HG03025 (cell line): ENCODE measurements around the gene RREB1.
"Not testable (repeated sequence)": the region's sequence is repeated elsewhere in the genome, so short reads cannot be mapped to it uniquely, and the experiment has no call there.

Experiments used
- ATAC-seq: cut with Tn5 transposase; IDR thresholded peaks from one replicate; pipeline ENCODE4 v1.9.1; 2021; ENCODE audit warnings: mild to moderate bottlenecking, moderate library complexity; ENCODE audit not compliant: unreplicated experiment, low FRiP score

Gene RREB1

GRCh38 chr6:7256785-7257184 lies 149.0 kb downstream of the RREB1 start:
- ATAC-seq, result no peak

DNA sequence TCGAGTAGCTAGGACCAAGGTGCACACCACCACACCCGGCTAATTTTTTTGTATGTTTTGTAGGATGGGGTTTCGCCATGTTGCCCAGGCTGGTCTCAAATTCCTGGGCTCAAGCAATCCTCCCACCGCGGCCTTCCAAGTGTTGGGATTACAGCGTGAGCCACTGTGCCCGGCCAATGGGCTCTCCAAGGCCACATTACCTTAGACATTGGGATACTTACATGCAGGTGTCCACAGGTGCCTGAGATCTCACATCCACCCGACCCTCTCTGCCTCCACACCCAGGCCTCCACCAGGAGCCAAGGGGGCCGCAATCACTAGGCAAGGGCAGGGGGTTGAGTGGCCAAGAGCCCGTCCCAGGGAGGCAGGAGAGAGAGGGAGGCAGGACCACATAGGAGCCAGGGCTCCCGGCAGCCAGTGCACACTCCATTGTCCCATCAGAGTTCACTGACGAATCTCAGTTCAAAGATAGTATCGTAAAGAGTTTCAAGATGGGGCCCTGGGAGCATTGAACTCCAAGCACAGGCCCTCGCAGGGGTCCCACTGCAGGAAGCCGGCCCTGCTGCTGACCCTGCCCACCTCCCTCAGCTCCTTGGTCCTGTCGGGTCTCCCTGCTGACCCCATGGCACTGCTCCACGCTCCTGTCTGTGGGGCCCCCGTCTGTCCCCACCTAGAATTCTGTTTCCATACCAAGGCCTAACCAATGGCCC lies 149.9 kb downstream of the RREB1 start:
- no peak for ATAC-seq

DNA sequence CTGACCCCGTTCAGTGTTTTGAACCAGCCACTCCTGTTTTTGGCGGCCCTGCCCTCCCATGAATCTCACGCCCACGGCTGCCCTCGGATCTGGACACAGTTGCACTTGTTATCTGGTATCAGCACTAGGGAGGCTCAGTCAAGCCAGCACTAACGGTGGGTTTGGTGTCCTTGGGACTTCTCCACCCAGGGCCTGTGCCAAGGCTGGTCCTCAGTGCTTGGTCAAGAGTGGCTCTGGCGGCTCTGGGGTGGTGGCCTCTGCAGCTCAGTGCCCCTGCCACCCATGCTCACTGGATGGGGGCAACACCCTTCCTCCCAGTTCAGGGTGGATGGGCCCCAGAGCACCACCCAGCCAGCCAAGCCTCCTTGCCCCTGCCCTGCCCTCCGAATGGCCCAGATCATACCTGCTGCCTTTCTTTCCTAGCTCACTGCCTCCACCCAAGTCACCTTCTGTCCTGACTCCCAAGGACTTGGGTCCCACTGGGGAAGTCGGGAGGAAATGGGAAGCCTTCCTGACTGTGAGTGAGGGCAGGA lies 150.5 kb downstream of the RREB1 start:
- ATAC-seq, result no peak

DNA sequence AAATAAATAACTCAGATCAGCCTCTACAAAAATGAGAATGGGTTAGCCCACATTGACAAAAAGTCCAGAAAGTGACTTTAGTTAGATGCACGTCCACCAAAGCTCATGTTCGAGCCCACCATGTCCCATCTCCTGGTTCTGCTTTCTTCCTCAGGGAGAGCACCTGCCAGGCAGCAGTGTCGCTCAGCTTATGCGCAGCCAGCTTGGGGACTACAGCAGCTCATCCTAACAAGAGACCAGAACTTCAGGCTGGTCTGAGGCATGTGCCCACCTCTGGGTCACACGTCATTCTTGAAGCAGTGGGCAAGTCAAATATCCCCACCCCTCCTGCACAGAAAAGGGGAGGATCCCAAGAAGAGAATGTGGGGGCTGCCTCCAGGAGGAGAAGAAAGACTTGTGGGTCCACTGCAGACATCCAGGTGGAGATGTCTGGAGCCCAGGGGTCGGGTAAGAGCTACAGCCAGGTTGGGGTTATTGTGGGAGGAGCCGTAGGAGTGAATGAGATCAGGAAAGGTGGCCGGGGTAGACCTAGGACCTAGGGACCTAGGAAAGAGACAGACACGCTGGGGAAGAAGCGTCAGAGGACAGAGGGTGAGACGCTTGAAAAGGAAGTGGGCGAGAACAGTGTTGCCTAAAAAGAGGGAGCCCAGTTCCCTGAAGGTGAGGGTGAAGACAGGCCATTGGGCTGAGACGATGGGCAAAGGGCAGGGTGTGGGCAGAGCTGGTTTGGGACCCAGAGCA lies 152.7 kb downstream of the RREB1 start:
- ATAC-seq, result no peak

DNA sequence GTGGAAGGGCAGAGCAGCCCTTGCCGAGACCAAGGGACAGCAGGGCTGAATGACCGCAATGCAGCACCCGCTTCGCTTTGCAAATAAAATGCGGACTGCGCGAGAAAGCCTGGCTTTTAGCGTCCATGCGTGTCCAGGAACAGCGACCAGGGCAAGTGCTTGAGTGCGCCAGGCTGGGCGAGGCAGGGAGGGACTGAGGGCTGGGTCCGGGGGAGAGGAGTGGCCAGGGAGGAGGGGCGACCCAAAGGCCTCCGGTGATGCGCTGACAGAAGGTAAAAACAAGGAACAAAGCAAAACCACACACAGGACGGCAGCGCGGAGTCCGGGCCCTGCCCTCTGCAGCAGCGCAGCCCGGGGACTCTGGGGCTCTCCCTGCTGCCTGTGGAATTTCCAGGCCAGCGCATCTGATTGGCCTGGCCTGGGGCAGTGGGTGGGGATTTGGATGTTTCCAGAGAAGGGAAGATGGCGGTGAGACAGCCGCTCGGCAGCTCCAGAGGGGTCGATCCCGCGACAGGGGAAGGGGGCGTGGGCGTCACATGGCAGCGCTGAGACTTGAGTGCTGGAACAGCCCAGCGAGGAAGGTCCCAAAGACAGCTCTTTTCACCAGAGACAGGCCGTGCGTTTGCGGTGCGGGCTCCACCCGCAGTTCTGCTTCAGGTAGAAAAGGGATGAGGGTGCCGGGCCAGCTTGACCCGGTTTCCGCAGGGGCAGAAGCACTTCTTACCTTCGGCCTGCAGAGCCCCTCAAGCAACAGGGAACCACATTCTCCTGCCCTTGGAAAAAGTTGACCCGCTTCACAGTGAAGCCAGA lies 153.5 kb downstream of the RREB1 start:
- ATAC-seq, result no peak

- ATAC-seq, result no peak
Observed at GRCh38 chr6:7261852-7262461, 154.2 kb downstream of the RREB1 start.

DNA sequence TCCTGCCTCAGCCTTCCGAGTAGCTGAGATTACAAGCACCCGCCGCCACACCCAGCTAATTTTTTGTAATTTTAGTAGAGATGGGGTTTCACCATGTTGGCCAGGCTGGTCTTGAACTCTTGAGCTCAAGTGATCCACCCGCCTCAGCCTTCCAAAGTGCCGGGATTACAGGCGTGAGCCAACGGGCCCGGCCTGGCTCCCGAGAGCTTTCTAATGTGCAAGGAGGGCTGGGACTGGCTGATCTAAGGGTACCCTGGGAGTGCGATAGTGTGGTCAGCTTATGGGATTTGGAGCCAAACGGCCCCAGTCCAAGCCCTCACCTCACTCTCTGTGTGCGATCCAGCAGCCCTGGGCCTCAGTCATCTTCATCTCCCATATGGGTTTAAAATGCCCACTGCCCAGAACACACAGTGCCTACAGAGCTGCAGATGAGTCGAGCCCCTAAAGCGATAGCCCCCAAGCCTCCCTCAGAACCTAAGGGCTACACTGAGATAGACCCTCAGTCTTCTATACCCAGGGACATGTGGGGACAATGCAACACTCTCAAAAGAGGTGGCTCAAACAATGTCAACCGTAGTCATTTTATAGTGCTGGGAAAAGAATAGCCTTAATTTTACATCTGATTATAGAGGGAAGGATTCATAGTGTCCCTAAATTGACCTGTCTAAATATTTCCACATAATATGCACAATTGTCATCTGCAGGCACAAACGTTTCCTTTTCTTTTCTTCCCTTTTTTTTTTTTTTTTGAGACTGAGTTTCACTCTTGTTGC lies 155.2 kb downstream of the RREB1 start:
- ATAC-seq, result no peak

DNA sequence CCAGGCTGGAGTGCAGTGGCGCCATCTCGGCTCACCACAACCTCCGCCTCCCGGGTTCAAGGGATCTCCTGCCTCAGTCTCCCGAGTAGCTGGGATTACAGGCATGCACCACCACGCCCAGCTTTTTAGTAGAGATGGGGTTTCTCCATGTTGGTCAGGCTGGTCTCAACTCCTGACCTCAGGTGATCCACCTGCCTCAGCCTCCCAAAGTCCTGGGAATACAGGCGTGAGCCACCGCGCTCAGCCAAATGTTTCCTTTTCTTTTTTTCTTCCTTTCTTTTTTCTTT lies 155.7 kb downstream of the RREB1 start:
- ATAC-seq, result not testable (repeated sequence)

DNA sequence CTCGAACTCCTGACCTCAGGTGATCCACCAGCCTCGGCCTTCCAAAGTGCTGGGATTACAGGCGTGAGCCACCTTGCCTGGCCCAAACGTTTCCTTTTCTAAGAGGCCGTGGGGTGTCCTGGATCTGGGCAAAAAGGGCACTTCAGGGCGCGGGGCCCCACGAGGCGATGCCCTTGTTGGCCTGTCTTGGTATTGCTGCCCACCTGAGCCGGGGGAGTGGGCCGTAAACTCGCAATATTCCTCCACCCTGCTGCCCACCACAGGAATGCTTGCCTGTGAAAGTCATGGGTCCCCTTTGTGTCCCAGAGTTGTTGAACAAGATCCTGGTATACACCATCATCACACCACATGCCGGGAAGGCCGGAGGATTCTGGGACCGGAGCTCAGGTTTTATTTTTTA lies 156.3 kb downstream of the RREB1 start:
- ATAC-seq, result no peak

- ATAC-seq, result no peak
Observed at GRCh38 chr6:7264686-7265384, 157.1 kb downstream of the RREB1 start.

DNA sequence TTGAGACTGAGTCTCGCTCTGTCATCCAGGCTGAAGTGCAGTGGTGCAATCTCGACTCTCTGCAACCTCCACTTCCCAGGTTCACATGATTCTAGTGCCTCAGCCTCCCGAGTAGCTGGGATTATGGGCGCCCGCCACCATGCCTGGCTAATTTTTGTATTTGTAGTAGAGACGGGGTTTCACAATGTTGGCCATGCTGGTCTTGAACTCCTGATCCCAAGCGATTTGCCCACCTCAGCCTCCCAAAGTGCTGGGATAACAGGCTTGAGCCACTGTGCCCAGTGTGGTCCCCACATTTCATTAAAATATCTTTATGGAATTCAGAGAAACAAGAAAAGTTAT lies 157.6 kb downstream of the RREB1 start:
- ATAC-seq, result not testable (repeated sequence)

DNA sequence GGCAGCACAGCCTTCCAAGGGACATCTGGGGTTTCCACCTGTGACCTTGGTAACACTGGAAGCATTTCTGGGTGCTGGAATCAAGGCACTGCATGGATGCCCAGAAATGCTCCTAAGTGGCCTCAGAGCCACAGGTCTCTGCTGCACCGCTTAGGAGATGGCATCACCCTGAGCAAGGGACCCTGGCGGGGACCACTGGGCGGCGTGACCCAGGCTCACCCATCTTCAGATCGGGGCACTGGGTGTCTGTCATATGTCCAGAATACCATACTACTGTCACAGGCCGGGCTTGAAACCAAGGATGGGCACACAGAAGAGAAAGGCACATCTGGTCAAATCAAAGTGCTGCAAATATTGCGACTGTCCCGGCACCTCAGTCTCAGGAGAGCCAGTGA lies 159.3 kb downstream of the RREB1 start:
- no peak for ATAC-seq

DNA sequence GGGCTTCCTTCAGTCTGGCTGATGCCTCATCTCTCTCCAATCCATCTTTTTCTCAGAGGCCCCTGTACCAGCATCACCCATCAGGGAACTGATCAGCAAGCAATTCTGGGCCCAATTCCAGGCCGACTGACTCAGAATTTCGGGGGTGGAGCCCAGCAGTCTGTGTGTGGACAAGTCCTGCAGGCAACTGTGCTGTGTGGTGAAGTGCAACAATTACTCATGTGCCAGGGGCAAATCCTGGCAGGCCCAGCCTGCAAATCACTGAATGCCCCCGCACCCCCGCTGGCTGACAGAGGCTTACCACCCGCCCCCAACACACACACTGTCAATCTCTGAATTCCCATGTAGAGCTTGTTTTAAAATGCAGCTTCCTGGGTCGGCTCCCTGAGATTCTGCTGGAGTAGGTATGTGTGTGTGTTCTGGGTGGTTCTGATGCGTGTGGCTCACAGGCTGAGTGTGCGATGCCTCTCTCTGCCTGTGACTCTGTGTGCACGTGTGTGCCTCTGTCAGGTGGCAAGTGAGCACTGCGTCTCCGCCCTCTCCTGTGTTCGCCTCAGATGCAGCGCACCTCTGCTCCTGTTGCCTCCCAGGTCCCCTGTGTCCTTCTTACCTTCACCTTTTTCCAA lies 159.8 kb downstream of the RREB1 start:
- no peak for ATAC-seq

GRCh38 chr6:7268362-7268761 lies 160.6 kb downstream of the RREB1 start:
- no peak for ATAC-seq

- no peak for ATAC-seq
Observed at GRCh38 chr6:7268816-7269555, 161.2 kb downstream of the RREB1 start.

DNA sequence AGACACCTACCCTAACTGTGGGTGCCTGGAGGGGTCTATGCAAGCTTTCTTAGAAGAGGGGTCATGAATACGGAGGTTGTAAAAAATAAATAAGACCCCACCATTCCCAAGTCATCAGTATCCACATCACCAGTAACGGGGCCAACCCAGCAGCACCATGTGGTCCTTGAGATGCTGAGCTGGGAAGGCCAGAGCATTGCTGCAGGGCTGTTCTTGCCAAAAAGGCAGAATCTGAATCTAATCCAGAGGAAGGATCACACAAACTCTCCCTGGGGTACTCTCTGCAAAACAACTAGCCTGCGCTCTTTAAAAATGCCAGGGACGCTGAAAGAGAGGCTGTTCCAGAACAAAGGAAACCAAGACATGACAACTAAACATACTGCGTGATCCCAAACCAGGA lies 162.1 kb downstream of the RREB1 start:
- ATAC-seq, result no peak

- no peak for ATAC-seq
Observed at GRCh38 chr6:7270320-7271204, 162.8 kb downstream of the RREB1 start.

- no peak for ATAC-seq
Observed at GRCh38 chr6:7271205-7271534, 163.4 kb downstream of the RREB1 start.
